ENCODE measurements around the gene YIPF2. TPM values are rescaled to one million over a fixed set of nuclear protein-coding genes. Genes with fewer than 3 reads are reported as not detected.
"Not testable (repeated sequence)": the region's sequence is repeated elsewhere in the genome, so short reads cannot be mapped to it uniquely, and the experiment has no call there.

YIPF2 gene
- total RNA-seq, 1 donor from 2014 or later = 67.5 TPM

GRCh38 chr19:10911579-10912363, 16.7 kb downstream of the YIPF2 start:
- DNase-seq (ENCODE audit: low read depth) = no peak

GRCh38 chr19:10908380-10908960, 20.0 kb downstream of the YIPF2 start:
- DNase-seq (ENCODE audit: low read depth) = no peak

- DNase-seq (ENCODE audit: low read depth) = no peak
Measured at GRCh38 chr19:10907925-10908324, 20.5 kb downstream of the YIPF2 start.

GRCh38 chr19:10899151-10899653, 29.2 kb downstream of the YIPF2 start:
- peak; percentile 64 for DNase-seq (ENCODE audit: low read depth)

GRCh38 chr19:10898633-10899032, 29.8 kb downstream of the YIPF2 start:
- no peak for DNase-seq (ENCODE audit: low read depth)

- DNase-seq (ENCODE audit: low read depth) = no peak
Measured at GRCh38 chr19:10896851-10897526, 31.4 kb downstream of the YIPF2 start.

GRCh38 chr19:10895920-10896319, 32.5 kb downstream of the YIPF2 start:
- DNase-seq (ENCODE audit: low read depth) = no peak

- no peak for DNase-seq (ENCODE audit: low read depth)
Measured at GRCh38 chr19:10895363-10895762, 33.1 kb downstream of the YIPF2 start.

- DNase-seq (ENCODE audit: low read depth) = no peak
Measured at GRCh38 chr19:10894911-10895213, 33.6 kb downstream of the YIPF2 start.

- DNase-seq (ENCODE audit: low read depth) = no peak
Measured at GRCh38 chr19:10892256-10892655, 36.2 kb downstream of the YIPF2 start.

- peak; percentile 89 for DNase-seq (ENCODE audit: low read depth)
Measured at GRCh38 chr19:10891405-10892086, 36.9 kb downstream of the YIPF2 start.

- DNase-seq (ENCODE audit: low read depth) = no peak
Measured at GRCh38 chr19:10889880-10890279, 38.6 kb downstream of the YIPF2 start.

- DNase-seq (ENCODE audit: low read depth) = no peak
Measured at GRCh38 chr19:10888421-10888866, 40.0 kb downstream of the YIPF2 start.

GRCh38 chr19:10887616-10888367, 40.6 kb downstream of the YIPF2 start:
- no peak for DNase-seq (ENCODE audit: low read depth)

- DNase-seq (ENCODE audit: low read depth) = no peak
Measured at GRCh38 chr19:10885201-10886169, 43.0 kb downstream of the YIPF2 start.

- no peak for DNase-seq (ENCODE audit: low read depth)
Measured at GRCh38 chr19:10884274-10884673, 44.2 kb downstream of the YIPF2 start.

GRCh38 chr19:10882108-10882457, 46.4 kb downstream of the YIPF2 start:
- DNase-seq (ENCODE audit: low read depth) = no peak

- DNase-seq (ENCODE audit: low read depth) = no peak
Measured at GRCh38 chr19:10881403-10882107, 46.9 kb downstream of the YIPF2 start.

- no peak for DNase-seq (ENCODE audit: low read depth)
Measured at GRCh38 chr19:10878253-10878652, 50.2 kb downstream of the YIPF2 start.

- not testable (repeated sequence) for DNase-seq (ENCODE audit: low read depth)
Measured at GRCh38 chr19:10877608-10878007, 50.8 kb downstream of the YIPF2 start.
